GM19193 (cell line): ENCODE data around the gene CTDSP2.
A peak's percentile ranks its signal among the peaks of the same experiment; 100 is the strongest.

Experiments used
- POLR2A ChIP-seq: IDR thresholded peaks from 4 replicates; pipeline ENCODE4 v1.6.1; 2011; ENCODE audit not compliant: insufficient read depth, insufficient read length; ENCODE audit errors: extremely low read depth

Gene CTDSP2

DNA sequence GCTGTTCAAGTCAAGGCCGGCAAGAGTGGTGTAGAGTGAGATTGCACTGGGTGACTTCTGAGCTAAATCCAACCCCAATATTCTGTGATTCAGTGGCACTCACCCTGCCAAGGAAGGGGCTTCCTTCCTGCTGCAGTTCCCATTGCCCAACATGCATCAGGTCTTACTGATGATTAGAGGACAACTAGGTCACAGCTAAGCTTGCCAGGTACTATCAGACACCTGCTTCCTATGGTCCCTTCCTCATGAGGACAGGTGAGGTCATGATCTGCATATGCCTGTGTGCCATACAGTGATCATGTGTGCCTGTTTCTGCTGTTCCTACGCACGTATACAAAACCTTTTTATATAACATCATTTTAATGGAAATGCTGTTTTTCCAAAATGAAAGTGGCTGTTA is 1.7 kb upstream of the CTDSP2 start:
- no peak for TF ChIP-seq POLR2A

DNA sequence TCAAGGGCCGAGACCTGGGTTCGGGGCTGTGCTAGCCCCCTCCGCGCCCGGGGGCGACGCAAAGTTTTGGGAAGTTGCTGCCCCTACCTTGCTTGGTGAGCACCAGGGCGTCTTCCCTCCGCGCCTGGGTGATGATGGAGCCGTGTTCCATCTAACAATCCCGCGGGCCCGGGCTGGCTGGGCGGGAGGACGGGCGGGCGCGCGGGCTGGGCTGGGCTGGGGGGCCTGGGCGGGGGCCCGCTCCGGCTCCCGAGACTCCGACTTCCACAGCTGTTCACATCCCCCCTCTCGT is 298 bp downstream of the CTDSP2 start:
- TF ChIP-seq POLR2A, result no peak

DNA sequence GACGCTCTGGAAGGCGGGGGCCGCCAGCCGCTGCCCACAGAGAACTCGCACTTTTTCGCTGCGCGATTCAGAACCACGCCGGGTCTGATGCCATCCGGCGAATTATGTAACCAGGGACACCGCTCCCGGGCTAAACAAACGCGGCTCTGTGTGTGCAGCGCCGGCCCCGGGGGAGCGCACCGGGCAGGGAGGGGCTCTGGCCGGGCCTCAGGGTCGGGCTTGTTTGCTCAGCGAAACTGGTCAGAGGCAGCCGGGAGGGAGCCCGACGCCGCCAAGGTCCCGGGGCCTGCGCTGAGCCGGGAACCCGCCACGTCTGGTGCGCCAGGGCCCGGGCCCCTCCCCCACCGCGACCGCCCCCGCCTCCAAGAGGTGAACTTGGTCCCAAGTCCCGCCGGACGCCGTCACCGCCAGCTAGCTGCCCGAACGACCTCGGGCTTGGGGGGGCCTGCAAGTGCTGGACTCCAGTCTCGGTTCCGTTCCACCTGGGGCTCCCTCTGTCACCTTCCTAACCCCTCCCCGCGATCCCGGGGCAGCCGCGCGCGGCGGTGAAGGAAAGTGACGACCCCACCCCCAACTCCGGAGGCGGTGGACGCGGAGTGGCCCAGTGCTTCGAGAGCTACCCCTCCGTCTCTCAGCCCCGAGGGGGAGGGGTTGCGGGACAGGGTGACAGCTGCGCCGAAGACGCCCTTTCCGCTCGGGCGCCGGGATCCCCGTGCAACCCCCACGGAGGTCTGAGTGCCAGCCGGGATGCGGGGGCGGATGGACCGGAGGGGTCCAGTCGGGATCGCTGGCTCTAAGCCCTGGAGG is 848 bp downstream of the CTDSP2 start:
- TF ChIP-seq POLR2A, result peak; percentile 41

DNA sequence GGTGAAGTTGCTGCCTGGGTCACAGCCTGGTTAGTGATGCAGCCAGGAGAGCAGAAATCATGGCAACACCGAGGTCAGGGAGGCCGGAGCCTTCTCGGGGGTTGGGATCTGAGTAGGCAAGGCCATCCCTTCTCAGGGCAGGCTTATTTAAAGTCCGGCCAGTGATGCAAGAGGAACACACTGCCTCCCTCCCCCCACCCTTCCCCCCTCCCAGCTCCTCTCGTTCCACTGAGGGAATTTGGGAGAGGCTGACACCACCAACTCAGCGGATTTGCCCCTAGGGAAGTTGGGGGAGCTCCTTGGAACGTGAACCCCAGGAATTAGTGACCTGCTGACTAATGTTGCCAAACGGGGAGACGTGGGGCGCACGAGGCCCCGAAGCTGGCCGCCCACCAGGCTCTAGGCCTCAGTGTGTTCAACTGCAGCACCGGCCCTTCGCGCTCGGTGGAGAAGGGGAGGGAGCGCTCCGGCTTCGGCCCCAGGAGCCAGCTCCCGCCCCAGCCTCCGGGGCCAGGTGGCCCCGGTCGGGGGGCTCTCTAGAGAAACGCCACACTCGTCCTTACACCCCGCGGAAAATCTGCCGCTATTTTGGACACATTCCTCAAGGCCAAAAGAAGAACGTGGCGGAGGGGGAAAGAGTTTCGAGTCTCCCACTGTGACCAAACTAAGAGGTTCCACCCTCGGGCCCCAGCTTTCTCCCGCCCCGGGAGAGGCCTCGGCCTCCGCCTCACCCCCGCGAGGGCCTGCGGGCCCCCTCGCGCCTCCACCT is 1.6 kb downstream of the CTDSP2 start:
- no peak for TF ChIP-seq POLR2A

DNA sequence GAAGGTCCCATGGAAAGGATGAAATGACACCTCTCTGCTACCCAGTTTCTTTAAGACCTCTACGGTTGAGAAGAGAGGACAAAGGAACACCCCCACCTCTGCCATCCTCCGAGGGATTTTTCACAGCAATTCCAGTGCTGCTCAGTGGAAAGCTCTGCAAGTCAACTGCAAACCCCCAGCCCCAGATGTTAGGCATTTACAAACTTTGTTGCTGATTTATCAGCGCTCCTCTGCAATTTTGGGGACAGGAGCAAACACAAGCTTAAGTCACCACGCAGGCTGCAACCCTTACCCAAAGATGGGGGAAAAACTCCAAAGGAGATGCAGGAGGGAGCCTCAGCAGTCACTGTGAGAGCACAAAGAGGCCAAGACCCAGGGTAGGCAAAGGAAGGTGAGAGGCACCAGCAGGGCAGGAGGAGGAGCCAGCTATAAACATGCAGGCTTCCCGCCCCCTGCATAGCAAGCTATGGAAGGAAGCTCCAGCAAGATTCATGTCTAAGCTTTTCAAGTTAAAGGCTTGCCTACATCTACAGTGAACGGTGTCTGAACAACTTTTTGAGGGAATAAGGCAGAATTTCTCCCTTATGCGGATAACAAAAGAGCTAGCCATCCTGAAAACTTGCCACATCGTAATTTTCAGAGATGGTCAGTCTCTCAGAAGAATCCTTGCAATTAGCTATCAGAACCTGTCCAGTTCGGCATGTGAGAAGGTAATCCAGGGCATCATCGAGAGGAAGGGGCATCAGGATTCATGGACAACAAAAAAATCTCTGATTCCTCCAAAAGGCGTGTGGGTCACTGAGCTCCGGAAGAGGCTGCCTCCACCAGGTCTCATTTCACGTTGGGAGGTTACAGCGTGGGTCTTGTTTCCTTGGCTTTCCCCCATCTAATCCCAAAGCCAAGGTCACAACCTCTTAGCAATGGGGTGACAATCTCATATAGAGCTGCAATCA is 3.9 kb downstream of the CTDSP2 start:
- no peak for TF ChIP-seq POLR2A

DNA sequence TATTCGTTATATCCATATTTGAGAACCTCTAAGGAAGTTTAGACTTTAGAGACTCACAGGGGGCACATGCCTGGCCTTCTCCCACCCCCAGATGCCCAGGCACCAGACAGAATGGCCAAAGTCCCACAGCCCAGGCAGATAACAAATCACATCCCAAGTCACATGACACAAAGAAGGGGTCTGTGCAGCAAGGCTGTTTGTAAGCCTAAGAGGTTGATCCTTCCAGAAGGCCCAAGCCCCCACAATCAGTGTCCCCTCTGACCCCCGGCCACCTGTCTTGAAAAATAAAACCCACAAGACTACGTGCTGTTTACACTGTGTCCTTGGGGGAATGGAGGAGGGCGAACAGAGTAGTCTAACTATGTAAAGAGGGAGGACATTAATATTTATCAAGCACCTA is 5.1 kb downstream of the CTDSP2 start:
- TF ChIP-seq POLR2A, result no peak

DNA sequence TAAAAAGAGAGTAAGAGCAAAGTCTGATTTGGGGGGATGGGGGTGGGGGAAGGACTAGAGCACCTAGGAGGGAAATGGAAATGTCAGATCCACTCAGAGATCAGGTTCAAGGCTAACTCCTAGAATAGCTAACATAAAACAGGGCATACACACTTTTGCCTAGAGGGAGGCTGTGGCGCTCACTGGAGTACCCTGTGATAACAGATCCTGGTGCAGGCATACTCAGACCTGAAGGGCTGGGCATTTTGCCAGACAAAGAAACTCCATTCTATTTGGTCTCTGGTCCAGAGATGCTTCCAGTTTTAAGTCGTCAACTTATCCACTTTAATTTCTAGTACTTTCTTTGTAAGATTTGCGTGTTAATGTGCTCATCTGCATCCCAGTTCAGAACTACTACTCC is 5.8 kb downstream of the CTDSP2 start:
- no peak for TF ChIP-seq POLR2A

DNA sequence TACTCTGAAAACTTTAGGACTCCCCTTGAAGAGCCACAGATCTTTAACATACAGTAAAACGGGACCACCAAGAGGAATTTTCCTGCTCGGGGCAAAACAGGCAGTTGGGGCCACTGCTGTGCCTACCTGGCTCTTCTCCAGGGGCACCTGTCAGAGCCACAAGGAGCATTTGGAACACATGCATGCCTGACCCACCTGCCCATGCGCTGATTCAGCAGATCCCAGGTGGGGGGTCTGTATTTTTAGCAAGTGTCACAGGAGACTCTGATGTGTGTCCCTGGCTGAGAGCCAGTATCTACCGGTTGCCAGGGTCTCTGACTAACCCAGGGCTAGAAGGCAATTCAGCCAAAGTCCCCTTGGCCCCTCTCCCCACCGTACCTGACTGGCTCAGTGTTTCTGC is 6.5 kb downstream of the CTDSP2 start:
- TF ChIP-seq POLR2A, result no peak

DNA sequence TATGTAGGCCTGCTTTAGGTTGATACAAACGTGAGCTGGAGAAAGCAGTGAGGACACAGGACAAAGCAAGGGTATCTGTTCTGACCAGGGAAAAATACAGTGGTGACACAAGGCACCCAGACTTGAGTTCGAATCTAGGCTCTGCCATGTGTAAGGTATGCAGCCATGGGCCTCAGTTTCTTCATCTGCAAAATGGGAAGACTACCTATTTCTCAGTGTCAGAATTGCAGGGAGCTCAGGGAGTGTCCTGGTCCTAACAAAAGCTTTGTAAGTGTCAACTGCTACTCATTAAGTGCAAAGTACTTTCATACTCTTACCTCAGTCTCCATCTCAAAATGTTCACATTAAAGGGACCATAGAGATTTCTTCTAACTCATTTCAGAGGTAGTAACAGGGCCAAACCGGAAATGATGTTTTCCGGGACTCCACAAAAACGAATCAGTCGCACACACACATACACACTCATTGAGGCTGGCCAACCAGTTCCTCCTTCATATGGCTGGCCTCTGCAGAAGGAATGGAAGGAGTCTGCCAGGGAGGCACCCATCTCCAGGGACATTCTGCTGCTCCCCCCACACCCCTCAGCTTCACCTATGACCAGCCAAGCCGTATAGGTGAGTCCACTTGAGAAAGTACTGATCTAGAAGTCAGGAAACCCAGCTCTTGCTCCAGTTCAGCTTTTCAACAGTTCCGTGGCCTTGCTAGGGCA is 7.8 kb downstream of the CTDSP2 start:
- TF ChIP-seq POLR2A, result no peak

DNA sequence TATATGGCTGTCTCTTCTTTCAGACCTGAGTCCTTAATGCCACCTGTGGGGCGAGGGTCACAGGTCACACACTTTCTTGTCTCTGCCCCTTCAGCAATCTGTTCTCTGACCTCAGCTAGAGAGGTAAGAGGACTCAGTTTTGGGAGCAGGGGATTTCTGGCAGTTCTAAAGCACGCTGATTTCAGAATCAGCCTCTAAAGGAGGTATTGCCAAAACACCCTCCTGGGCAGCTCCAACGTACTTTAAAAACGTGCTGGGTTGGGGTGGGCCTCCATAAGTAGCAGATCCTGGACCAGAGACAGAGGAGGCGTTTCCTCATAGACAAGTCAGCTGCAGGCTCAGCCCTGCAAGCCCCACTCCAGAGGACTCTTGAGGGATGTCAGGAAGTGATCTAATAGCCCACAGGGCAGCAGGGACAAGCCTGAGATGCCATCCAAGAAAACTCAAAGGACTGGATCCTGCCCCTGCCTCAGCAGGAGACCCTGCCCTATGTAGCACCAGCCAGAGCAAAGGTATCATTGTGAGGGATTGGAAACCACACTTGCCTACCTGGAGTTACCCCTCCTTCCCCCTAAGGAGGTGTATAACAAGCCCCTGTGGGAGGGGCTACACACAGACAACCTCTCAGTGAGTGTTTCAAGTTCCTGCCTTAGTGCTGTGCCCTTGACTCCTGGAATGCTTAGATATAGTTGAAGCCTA is 8.5 kb downstream of the CTDSP2 start:
- TF ChIP-seq POLR2A, result no peak

DNA sequence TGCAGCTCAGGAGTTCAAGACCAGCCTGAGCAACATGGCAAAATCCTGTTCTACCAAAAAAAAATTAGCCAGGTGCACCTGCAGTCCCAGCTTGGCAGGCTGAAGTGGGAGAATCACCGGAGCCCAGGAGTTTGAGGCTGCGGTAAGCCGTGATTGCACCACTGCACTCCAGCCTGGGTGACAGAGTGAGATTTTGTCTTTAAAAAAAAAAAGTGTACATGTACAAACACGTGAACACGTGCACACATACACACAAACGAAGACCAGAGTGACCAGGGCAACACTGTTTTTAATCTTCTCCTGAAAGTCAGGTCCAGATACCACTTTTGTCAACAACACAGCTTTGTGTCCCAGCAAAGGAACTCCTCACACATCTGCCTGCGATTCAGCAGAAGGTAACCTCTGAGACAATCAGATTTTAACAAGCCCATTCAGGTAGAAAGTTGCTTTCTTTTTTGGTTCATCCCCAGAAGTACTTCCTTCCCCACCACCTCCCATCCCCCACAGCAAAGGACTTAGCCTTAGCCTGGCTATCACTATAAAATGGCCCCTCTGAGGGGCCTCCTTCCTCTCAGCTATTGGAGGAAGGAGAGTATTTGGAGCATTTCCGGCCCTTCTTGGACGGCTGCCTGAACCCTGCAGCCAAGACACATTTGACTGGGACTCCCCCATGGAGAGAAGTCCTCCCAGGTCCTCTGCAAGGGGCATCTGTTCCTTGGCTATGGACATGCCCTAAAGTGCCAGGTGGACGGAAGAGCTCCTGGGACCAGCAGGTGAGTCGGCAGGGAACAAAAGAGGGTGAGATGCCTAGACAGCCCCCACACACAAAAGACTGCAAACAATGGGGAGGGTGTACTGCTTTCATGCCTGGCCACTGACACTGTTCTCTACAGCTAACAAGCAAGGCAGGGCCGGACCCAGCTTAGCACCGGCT is 9.8 kb downstream of the CTDSP2 start:
- no peak for TF ChIP-seq POLR2A

DNA sequence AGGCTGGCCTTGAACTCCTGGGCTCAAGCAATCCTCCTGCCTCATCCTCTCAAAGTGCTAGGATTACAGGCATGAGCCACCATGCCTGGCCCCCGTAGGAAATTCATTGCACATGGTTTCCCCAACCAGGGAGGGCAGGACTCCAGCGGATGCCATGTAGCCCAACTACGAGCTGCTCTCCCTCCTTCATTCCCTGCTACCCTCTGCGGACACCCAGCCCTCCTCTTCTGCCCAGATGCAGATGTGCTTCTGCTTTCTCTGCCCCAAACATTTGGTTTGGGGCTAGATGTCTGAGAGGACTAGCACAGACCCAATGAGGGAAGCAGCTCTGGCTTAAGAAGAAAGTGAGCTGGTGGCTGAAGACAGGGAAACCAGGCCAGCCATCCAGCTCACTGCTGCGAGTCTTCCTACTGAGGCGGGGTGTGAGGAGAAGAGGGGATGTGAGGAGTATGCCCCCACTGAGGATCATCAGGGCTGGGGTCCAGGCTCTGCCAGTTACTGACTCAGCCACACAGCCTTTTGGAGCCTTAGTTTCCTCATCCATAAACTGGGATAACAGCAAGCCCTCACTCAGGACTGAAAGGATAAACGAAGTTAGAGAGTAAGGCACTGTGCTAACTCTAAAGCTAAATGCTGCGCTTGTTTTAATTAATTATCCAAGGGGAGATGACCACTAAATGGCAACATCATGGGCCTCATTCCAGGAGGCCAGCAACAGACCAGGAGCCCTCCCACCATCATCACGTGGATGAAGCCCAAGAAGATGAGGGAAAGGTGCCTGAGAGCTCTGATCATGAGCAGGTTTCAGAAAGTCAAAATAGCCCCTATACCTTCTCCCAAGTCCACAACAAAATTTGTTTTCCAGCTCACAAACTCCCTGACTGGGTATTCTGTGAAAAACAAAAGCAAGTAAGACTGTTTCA is 10.9 kb downstream of the CTDSP2 start:
- TF ChIP-seq POLR2A, result no peak

DNA sequence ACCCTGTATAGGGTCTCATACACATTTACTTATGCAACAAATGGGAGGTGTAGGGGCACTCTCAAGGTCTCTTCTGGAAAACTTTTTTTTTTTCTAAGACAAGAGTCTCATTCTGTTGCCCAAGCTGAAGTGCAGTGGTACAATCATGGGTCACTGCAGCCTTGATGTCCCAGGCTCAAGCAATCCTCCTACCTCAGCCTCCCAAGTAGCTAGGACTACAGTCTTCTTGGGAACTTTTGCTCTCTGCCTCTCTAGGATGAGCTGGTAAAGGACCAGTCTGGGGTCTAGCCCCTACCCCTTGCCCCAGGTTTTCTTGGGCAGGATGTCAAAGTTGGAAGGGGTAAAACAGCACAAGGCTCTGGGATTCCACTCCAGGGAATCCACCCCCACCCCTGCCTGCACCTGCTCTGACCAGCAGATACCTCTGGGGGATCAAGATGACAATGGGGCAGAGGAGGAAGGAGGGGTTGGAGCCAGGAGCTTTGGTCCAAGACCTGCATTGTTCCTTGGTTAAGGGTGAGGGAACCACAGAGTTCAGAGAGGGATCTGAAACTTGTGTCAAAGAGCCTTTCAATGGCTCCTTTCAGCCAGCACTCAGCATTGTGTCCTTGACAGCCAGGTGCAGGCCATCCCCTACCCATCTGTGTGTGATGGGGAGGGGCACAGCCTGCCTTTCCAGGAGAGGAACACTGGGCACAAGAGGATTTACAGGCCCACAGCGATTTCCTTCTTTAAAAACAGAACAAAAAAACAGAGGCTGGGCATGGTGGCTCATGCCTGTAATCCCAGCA is 12.2 kb downstream of the CTDSP2 start:
- no peak for TF ChIP-seq POLR2A
